Smooth muscle cell of the brain vasculature (primary cell): ENCODE measurements around the gene PAIP2.

Experiments used
- DNase-seq: peaks from one replicate; pipeline ENCODE4 v3.0.0-alpha.2; 2012; ENCODE audit warnings: low read depth, low spot score

Gene PAIP2

GRCh38 chr5:139410121-139410992, 68.7 kb downstream of the PAIP2 start:
- no peak for DNase-seq

GRCh38 chr5:139410993-139411828, 69.6 kb downstream of the PAIP2 start:
- DNase-seq = no peak

GRCh38 chr5:139413153-139413552, 71.5 kb downstream of the PAIP2 start:
- DNase-seq = no peak

- DNase-seq = no peak
Observed at GRCh38 chr5:139413963-139414362, 72.3 kb downstream of the PAIP2 start.

GRCh38 chr5:139414581-139415130, 73.0 kb downstream of the PAIP2 start:
- no peak for DNase-seq

- no peak for DNase-seq
Observed at GRCh38 chr5:139415221-139415861, 73.7 kb downstream of the PAIP2 start.

- no peak for DNase-seq
Observed at GRCh38 chr5:139415869-139416268, 74.2 kb downstream of the PAIP2 start.

GRCh38 chr5:139416651-139417050, 75.0 kb downstream of the PAIP2 start:
- DNase-seq = no peak

GRCh38 chr5:139417214-139417613, 75.6 kb downstream of the PAIP2 start:
- DNase-seq = no peak

GRCh38 chr5:139418793-139419192, 77.1 kb downstream of the PAIP2 start:
- DNase-seq = no peak
